ENCODE measurements around the gene TOMM20. TPM values are rescaled to one million over a fixed set of nuclear protein-coding genes. Genes with fewer than 3 reads are reported as not detected.
A peak's percentile ranks its signal among the peaks of the same experiment; 100 is the strongest.

TOMM20 gene
- total and polyA plus RNA-seq, 9 of the 15 experiments (the other 6 are each of a cell fraction or from before 2014, with no cell fraction given) = 70.6 to 334 (median 159) TPM

- TF ChIP-seq SMARCB1 (IDR thresholded peaks at IDR 0.05; ENCODE audit: insufficient read length, low read depth) = no peak
- 0 out of 2 replicates have a peak, but pooled peaks have one; percentile 18 for TF ChIP-seq ZNF143 (CRISPR knock-in tag; IDR thresholded peaks at IDR 0.05)
- TF ChIP-seq SIX5 (IDR thresholded peaks at IDR 0.05; ENCODE audit: borderline replicate concordance in 1 of 2, insufficient read depth in 1 of 2, low read depth in 1 of 2, low read length in 2 of 2) = no peak
- no peak for TF ChIP-seq HIVEP1 (CRISPR knock-in tag; IDR thresholded peaks at IDR 0.05)
- no peak for TF ChIP-seq ASH1L (IDR thresholded peaks at IDR 0.05; ENCODE audit: borderline replicate concordance, low read depth, partially characterized antibody)
- TF ChIP-seq HMGN3 (IDR thresholded peaks at IDR 0.05; ENCODE audit: borderline replicate concordance, extremely low read depth, insufficient read length, low read depth, low read length) = peak; percentile 10
- no peak for TF ChIP-seq NCOA2 (IDR thresholded peaks at IDR 0.05; ENCODE audit: partially characterized antibody in 2 of 2)
- TF ChIP-seq ZNF41 (CRISPR knock-in tag; conservative IDR thresholded peaks at IDR 0.05) = no peak
- no peak for TF ChIP-seq ZBTB7A (IDR thresholded peaks at IDR 0.05; ENCODE audit: borderline replicate concordance, control insufficient read depth, low read depth, low read length)
- TF ChIP-seq PRMT5 (CRISPR knock-in tag; IDR thresholded peaks at IDR 0.05) = no peak
- no peak for TF ChIP-seq DACH1 (IDR thresholded peaks at IDR 0.05; ENCODE audit: partially characterized antibody)
- no peak for TF ChIP-seq RFX7 (CRISPR knock-in tag; IDR thresholded peaks at IDR 0.05)
- TF ChIP-seq SMAD3 (CRISPR knock-in tag; conservative IDR thresholded peaks at IDR 0.05) = no peak
- no peak for TF ChIP-seq ZNF57 (CRISPR knock-in tag; IDR thresholded peaks at IDR 0.05)
- no peak for TF ChIP-seq C11orf30 (IDR thresholded peaks at IDR 0.05; ENCODE audit: low read depth)
- TF ChIP-seq THAP12 (CRISPR knock-in tag; IDR thresholded peaks at IDR 0.05) = no peak
- TF ChIP-seq CCNT2 (IDR thresholded peaks at IDR 0.05; ENCODE audit: borderline replicate concordance, extremely low read depth, insufficient read length, low read depth, low read length) = no peak
- no peak for TF ChIP-seq STAT5B (CRISPR knock-in tag; IDR thresholded peaks at IDR 0.05)
- TF ChIP-seq JUNB (CRISPR knock-in tag; conservative IDR thresholded peaks at IDR 0.05) = no peak
- TF ChIP-seq STAT6 (CRISPR knock-in tag; IDR thresholded peaks at IDR 0.05) = no peak
- TF ChIP-seq POLR3A (IDR thresholded peaks at IDR 0.05; ENCODE audit: borderline replicate concordance, extremely low read depth, insufficient read depth, insufficient read length) = no peak
- no peak for TF ChIP-seq ZBTB43 (CRISPR knock-in tag; IDR thresholded peaks at IDR 0.05)
These were observed 35.5 kb downstream of the TOMM20 start (continued) for GRCh38 chr1:235093013-235093695.
